NCI-H526 (cell line): ENCODE results near the gene CAPZB.
"Not testable (repeated sequence)": the region's sequence is repeated elsewhere in the genome, so short reads cannot be mapped to it uniquely, and the experiment has no call there.

Experiments used
- DNase-seq, 2 experiments: peaks; one replicate each; lab custom pipeline; 2025; lab: John Stamatoyannopoulos, UW

CAPZB gene

GRCh38 chr1:19497443-19497842 is 12.1 kb upstream of the CAPZB start:
- DNase-seq, result not testable (repeated sequence)

DNA sequence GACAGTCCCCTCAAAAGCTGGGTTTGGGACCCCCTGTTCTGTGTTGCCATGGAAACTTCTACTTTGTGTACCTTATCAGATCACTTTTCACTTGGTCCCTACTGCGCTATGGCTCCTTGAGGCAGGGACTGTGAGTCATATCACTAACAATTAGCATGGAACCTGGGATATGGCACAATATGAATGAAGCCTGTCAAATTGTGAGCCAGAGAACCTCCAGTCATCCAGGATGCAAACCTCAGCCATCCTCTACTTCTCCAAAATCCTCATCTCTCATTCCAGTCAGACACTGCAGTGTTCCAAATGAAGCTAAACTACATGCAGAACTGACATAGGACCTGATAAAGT is 11.2 kb upstream of the CAPZB start:
- DNase-seq, result no peak

DNA sequence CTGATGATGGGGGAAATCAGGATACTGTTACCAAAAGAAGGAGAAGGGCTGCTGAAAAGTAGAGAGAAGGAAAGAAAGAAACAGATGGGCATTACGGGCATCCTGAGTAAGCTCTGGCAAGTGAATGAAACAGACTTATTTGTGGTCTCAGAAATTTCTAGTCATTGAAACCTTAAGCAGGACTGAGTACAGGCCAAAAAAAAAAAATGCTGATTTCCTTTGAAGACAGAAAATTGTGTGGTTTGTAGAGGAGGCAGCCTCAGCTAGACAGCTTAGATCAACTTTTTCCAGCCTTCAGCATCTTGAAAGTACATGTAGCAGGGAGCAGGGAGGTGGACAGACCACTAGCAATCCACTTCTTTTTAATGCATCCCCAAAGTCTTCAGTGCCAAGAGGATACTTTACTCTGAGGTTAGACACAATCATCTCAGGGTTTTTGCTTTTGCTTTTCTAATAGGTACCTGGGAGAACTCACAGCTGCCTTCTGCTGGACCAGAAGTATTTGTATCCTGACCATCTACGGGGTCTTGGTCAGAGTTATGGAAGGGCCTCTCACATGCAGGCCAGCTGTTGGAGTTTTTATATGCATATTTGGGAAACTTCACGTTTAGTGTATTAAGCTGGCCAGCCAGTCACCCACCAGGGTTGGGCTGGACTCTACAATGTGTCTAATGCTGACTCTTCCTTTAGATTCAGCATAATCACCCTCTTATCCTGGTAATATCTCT is 10.6 kb upstream of the CAPZB start:
- no peak for DNase-seq

DNA sequence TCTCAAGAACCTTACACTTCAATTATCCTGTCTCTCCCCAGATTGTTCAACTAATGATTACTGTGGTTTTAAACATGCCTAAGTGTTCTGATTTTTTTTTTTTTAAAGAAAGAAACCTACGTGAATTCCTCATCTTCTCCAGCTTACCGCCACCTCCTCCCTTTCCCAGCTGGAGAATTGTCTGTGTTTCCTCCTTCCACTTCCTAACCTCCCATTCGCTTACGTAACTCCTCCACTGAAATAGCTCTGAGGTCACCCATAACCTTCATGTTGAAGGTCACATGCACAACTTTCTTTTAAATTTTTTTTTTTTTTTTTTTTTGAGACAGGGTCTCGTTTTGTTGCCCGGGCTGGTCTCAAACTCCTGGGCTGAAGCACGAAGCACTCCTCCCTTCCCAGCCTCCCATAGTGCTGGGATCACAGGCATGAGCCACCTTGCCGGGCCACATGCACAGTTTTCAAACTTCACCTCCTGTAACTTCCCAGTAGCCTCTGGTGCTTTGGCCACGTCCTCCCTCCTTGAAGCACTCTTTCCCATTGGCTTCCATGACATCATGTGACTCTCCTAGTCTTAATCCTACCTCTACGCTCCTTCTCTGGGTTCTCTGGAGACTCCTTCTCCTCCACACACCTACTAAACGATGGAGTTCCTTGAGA is 9.8 kb upstream of the CAPZB start:
- no peak for DNase-seq

DNA sequence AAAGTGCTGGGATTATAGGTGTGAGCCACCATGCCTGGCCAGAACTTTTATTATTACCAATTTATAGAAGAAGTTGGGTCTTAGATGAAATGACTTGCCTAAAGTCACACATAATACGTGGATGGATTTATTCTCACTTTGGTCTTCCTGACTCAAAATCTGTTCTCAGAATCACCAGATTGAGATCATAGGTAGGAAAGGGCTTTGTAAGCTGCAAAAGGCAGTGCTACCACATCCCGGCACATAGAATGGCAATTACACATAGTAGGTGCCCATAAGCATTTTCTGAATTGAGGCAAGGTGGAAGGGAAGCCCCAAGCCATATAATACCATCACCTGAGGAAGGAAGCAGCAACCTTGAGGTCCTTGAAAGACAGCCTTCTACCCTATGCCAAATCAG is 8.2 kb upstream of the CAPZB start:
- DNase-seq, result no peak

DNA sequence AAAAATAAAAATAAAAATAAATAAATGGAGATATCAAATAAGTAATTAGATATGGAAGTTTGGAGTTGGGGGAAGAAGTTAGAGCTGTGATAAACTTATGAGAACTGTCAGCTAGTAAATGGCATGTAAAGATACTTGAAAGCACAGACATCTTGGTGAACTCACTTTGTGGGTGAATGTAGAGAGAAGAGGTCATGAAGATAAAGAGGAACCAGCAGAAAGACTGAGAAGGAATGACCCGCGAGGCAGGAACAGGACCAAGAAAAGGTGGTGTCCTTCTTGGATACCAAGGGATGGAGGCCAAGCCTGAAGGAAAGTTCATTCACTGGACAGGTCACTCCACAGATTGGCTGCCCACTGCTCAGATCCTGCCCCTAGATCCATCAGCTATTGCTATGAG is 4.7 kb upstream of the CAPZB start:
- no peak for DNase-seq

GRCh38 chr1:19488136-19488535 is 2.8 kb upstream of the CAPZB start:
- no peak for DNase-seq

- DNase-seq, result peak in 1 of 2 experiments; percentile 46
Observed at GRCh38 chr1:19484798-19485361, 459 bp downstream of the CAPZB start.

DNA sequence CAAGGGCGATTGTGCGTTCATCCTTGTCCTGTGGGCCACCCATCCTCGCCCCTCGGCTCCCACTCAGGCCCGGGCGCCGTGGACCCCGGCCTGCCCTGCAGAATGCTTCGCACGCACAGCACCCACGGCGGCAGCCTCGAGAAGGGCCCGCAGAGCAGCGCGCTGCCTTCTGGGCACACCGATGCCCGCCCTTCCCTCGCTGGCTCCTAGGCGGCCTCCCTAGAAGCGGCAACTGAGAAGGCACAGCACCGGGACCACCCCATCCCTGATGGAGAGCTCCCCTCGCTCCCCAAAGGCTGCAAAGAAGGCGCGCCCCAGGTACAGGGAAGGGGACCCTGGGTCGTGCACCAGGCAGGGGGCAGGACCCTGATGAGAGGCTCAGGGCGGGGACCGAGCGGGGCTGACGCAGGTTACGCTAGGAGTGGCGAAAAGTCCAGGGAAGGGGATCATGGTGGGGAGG is 971 bp downstream of the CAPZB start:
- peak in 1 of 2 experiments; percentile 35 for DNase-seq

DNA sequence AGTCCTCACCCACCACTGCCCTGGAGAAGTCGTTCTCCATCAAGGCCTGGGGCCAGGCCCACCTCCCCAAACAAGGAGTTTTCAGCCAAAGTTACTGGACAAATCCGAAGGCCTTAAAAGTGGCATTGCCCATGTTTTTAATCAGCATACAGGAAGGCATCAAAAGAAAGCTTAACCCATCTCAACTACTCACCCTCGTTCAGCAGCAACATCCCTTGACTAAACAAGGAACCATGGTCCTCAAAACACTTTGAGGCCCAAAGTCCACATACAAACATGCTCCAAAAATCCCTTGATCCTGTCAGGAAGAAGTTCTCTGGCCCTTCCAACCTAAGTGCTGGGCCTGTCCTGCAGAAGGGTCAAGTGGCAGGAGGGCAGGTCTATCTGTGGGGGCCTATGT is 1.6 kb downstream of the CAPZB start:
- DNase-seq, result no peak

DNA sequence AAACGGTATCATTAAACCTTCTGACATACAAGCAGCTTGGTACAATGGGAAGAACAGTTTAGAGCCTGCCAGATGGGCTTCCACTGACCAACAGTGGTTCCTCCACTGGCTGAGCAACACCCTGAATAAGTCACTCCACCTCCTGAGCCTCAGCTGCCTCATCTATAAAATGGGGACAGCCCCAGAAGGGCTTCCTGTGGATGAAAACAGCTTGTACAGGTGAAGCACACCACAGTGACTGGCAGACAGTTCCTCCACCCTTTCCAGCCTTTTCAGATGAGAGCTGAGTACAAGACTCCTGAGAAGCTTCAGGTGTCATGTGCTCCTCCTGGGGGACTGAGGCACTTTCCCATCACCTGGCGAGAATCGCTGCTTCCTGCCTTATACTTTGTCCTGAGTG is 2.1 kb downstream of the CAPZB start:
- no peak for DNase-seq

GRCh38 chr1:19481826-19482398 is 3.4 kb downstream of the CAPZB start:
- peak in 1 of 2 experiments; percentile 24 for DNase-seq

GRCh38 chr1:19480282-19480681 is 5.1 kb downstream of the CAPZB start:
- DNase-seq, result no peak

- DNase-seq, result no peak
Observed at GRCh38 chr1:19479351-19480120, 5.8 kb downstream of the CAPZB start.

DNA sequence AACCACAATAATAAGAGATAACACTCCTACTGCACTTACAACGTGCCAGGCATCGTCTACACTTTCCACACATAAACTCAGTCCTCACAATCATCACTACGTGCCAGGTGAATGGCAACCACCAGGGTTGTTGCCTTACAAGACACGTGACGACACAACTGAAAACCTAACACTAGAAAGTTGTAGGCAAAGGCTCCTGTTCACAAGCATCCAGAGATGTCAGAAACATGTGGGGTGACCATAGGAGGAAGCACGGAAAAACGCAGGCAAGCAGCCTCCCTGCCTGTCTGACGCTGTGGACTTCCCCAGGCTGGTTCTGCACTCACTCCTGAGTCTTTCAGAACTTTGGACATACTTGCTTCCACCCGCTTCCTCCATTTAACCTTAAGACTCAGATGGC is 7.0 kb downstream of the CAPZB start:
- DNase-seq, result no peak

DNA sequence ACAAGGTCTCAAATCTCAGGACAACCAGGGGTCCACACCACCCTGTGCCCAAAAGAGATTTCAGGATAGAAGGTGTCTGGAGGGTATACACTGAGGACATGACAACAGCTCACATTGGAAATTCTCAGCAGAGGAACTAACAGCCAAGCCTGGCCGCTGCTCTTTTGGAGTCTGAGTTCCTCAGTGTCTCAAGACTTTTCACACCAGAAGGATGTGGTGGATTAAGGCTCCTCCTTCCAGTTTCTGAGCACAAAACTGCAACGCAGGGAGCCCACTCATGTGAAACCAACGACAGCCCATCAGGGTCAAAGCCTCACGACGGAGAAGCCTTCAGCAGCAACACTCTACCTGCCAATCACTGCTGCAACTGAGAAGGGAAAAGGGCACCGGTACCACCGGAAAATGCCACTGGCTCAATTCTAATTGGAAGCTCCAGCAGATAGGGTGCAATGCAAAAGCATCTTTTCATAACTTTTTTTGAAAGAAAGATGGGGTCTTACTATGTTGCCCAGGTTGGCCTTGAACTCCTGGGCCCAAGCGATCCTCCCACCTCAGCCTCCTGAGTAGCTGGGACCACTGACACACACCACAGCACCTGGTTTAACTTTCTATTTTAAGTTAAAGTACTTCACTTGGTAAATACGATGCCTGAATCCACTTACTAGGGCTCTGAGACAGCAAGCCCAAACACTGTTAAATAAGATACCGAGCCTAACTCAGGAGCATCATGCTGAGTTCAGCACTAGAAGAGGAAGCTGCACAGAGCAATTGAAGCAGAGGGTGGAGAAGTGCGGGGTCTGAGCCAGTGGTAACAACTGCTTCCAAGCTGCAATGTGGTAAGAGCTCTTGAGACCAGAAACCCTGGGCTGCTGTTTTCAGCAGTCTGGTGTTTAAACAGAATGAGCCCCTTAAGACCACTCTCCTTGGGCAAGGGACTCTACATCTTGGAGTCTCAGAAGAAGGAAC is 7.8 kb downstream of the CAPZB start:
- no peak for DNase-seq

GRCh38 chr1:19476450-19477190 is 8.7 kb downstream of the CAPZB start:
- no peak for DNase-seq

- no peak for DNase-seq
Observed at GRCh38 chr1:19475296-19475695, 10.0 kb downstream of the CAPZB start.

- peak in 1 of 2 experiments; percentile 2 for DNase-seq
Observed at GRCh38 chr1:19472174-19472573, 13.2 kb downstream of the CAPZB start.

GRCh38 chr1:19469004-19469403 is 16.3 kb downstream of the CAPZB start:
- DNase-seq, result no peak
